Endothelial cell of umbilical vein (primary cell): ENCODE results near the gene CCDC73.

Experiments used
- CTCF ChIP-seq, 2 donors: IDR thresholded peaks; 1 replicate in 1 of 2; 2 replicates in 1 of 2; pipeline ENCODE4 v1.5.1; 2011; ENCODE audit warnings: low read length in 2 of 2, mild to moderate bottlenecking in 2 of 2, moderate library complexity in 2 of 2, control low read depth in 1 of 2, inconsistent platforms in 1 of 2, low read depth in 1 of 2; ENCODE audit not compliant: insufficient read depth in 1 of 2; ENCODE audit errors: extremely low read depth in 1 of 2
- EZH2 ChIP-seq: IDR thresholded peaks from 2 replicates; pipeline ENCODE4 v1.6.1; 2012; ENCODE audit warnings: borderline replicate concordance, low read depth, mild to moderate bottlenecking, moderate library complexity, low read length, inconsistent platforms; ENCODE audit not compliant: severe bottlenecking
- GATA2 ChIP-seq: IDR thresholded peaks from 2 replicates; pipeline ENCODE4 v1.7.0; 2011; ENCODE audit warnings: low read depth, mild to moderate bottlenecking, moderate library complexity, mixed read lengths, low read length; ENCODE audit not compliant: insufficient read length, insufficient read depth
- JUN ChIP-seq: IDR thresholded peaks from 2 replicates; pipeline ENCODE4 v1.6.1; 2011; ENCODE audit warnings: borderline replicate concordance, low read depth; ENCODE audit not compliant: insufficient read length, insufficient read depth
- MYC ChIP-seq: IDR thresholded peaks from one replicate; pipeline ENCODE4 v1.6.1; 2011; ENCODE audit warnings: mild to moderate bottlenecking, low read depth, low read length
- POLR2A ChIP-seq: IDR thresholded peaks from 2 replicates; pipeline ENCODE4 v1.6.1; 2012; ENCODE audit warnings: low read depth, mild to moderate bottlenecking, control low read depth, low read length
- POLR2AphosphoS5 ChIP-seq: IDR thresholded peaks from 2 replicates; pipeline ENCODE4 v1.6.1; 2012; ENCODE audit warnings: low read depth, mild to moderate bottlenecking, control low read depth, low read length, moderate library complexity; ENCODE audit not compliant: insufficient read depth
- TF ChIP-seq, protein P1 (sequence below): IDR thresholded peaks from 2 replicates; pipeline ENCODE4 v1.6.1; 2011; ENCODE audit not compliant: insufficient read depth, insufficient read length

GRCh38 chr11:32630844-32631243 lies 163.6 kb downstream of the CCDC73 start:
- no peak for TF ChIP-seq CTCF (IDR thresholded peaks at IDR 0.05; ENCODE audit: extremely low read depth in 1 of 2, insufficient read depth in 1 of 2, low read depth in 1 of 2, low read length in 2 of 2)
- no peak for TF ChIP-seq POLR2AphosphoS5
- TF ChIP-seq EZH2: no peak
- no peak for TF ChIP-seq GATA2
- no peak for TF ChIP-seq POLR2A
- TF ChIP-seq, protein P1, sequence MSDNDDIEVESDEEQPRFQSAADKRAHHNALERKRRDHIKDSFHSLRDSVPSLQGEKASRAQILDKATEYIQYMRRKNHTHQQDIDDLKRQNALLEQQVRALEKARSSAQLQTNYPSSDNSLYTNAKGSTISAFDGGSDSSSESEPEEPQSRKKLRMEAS: no peak
- TF ChIP-seq MYC: no peak
- no peak for TF ChIP-seq JUN
